Fibroblast of lung (primary cell): ENCODE measurements around the gene SLC34A1. TPM values are rescaled to one million over a fixed set of nuclear protein-coding genes. Genes with fewer than 3 reads are reported as not detected.
"Not testable (repeated sequence)": the region's sequence is repeated elsewhere in the genome, so short reads cannot be mapped to it uniquely, and the experiment has no call there.

Source experiments
- DNase-seq, 2 donors: peaks; one replicate each; pipeline versions ENCODE4 v3.0.0 to v3.0.0-alpha.2; 2010; ENCODE audit warnings: low read depth in 2 of 2
- H2AFZ ChIP-seq: 2 replicates; pipeline ENCODE4 v1.5.1; 2012; ENCODE audit warnings: low read length, control low read depth, inconsistent platforms
- H3K27ac ChIP-seq: 2 replicates; pipeline ENCODE4 v1.5.1; 2011; ENCODE audit warnings: low read length, control low read depth; ENCODE audit not compliant: insufficient read depth
- H3K27me3 ChIP-seq: 2 replicates; pipeline ENCODE4 v1.5.1; 2011; ENCODE audit warnings: mild to moderate bottlenecking, low read length; ENCODE audit not compliant: control insufficient read depth, insufficient read depth
- H3K36me3 ChIP-seq: 2 replicates; pipeline ENCODE4 v1.5.1; 2011; ENCODE audit warnings: low read length; ENCODE audit not compliant: control insufficient read depth, insufficient read depth
- H3K4me1 ChIP-seq: 2 replicates; pipeline ENCODE4 v1.5.1; 2011; ENCODE audit warnings: low read length; ENCODE audit not compliant: control insufficient read depth, insufficient read depth; ENCODE audit errors: extremely low read depth
- H3K4me2 ChIP-seq: 2 replicates; pipeline ENCODE4 v1.5.1; 2011; ENCODE audit warnings: low read length, control low read depth; ENCODE audit not compliant: insufficient read depth; ENCODE audit errors: extremely low read depth
- H3K4me3 ChIP-seq, 4 experiments: fragments of 200-600 bp in 1 of 4; sonication (generic) in 1 of 4; replicated peaks in 1 of 4; 2 replicates each; pipeline ENCODE4 v1.5.1; 2011 to 2016; ENCODE audit warnings: low read length in 4 of 4, low read depth in 3 of 4, mild to moderate bottlenecking in 3 of 4, control low read depth in 2 of 4, inconsistent platforms in 1 of 4, mixed read lengths in 1 of 4; ENCODE audit not compliant: insufficient read depth in 1 of 4; ENCODE audit errors: control extremely low read depth in 1 of 4
- H3K79me2 ChIP-seq: 2 replicates; pipeline ENCODE4 v1.5.1; 2012; ENCODE audit warnings: mild to moderate bottlenecking, low read length, inconsistent platforms; ENCODE audit not compliant: control insufficient read depth, insufficient read depth
- H3K9ac ChIP-seq: 2 replicates; pipeline ENCODE4 v1.5.1; 2011; ENCODE audit warnings: mild to moderate bottlenecking, low read length, control low read depth; ENCODE audit not compliant: insufficient read depth
- H3K9me3 ChIP-seq: 2 replicates; pipeline ENCODE4 v1.5.1; 2012; ENCODE audit warnings: low read depth, low read length; ENCODE audit not compliant: control insufficient read depth, insufficient read depth
- H4K20me1 ChIP-seq: 2 replicates; pipeline ENCODE4 v1.5.1; 2011; ENCODE audit warnings: low read length; ENCODE audit not compliant: control insufficient read depth, insufficient read depth; ENCODE audit errors: extremely low read depth
- CTCF ChIP-seq, 2 donors: IDR thresholded peaks in 1 of 2; conservative IDR thresholded peaks in 1 of 2; 1 replicate in 1 of 2; 2 replicates in 1 of 2; pipeline ENCODE4 v1.5.1; 2011 to 2012; ENCODE audit warnings: low read length in 2 of 2, control low read depth in 1 of 2, inconsistent platforms in 1 of 2, low read depth in 1 of 2, mild to moderate bottlenecking in 1 of 2
- EZH2 ChIP-seq: IDR thresholded peaks from 2 replicates; pipeline ENCODE4 v1.5.1; 2012; ENCODE audit warnings: low read length, control low read depth, mild to moderate bottlenecking; ENCODE audit errors: missing control alignments
- polyA plus RNA-seq, 2 donors: library from polyadenylated mRNA; depleted of rRNA in 1 of 2; stranded (reverse) in 1 of 2; unstranded in 1 of 2; fragments of >200 nt; gene quantifications; 2 replicates each; pipeline ENCODE4 v1.2.1, GENCODE V29; 2011 to 2012; ENCODE audit warnings: missing spikeins in 1 of 2
- total RNA-seq: library from RNA; depleted of rRNA; stranded (reverse); fragments of >200 nt; gene quantifications from 2 replicates; pipeline ENCODE4 v1.2.1, GENCODE V29; 2014

SLC34A1 gene
- total and polyA plus RNA-seq, 2 donors (not counting 1 experiment from before 2014, with no cell fraction given): not detected

DNA sequence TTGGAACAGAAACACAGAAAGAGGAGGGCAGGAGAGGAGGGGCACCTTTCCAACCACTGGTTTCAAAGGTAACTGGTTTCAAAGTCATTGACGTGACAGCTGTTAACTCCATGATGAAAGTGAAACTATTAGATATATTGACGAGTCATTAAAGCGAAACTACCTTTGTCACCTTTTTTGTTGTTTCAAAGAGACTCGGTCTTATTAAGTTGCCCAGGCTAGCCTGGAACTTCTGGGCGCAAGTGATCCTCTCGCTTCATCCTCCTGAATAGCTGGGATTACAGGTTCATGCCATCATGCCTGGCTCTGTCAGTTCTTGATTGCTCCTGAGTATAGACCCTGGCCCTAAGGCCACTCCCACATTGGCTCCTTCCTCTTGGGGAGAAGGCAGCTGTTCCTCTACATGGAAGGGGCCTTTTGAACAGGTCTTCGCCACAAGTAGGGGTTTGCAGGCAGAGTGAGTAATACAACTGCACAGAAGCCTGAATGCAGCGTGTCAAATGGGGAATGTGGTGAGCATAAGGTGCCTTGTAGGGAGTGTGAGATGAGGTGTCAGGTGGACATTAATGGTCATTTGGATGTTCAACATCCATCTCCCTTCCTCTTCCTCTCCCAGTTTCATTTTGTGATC is 28.5 kb downstream of the SLC34A1 start:
- Histone ChIP-seq H3K4me2 (no peak overlapping the region), H3K4me3 (no peak overlapping the region), H3K9ac (no peak overlapping the region), H2AFZ (no peak overlapping the region), H3K9me3 (no peaks in the 10 kb centered on the region), H3K4me1 (no peaks in the 10 kb centered on the region), H4K20me1 (no peaks in the 10 kb centered on the region), H3K36me3 (no peaks in the 10 kb centered on the region), H3K79me2 (no peaks in the 10 kb centered on the region), H3K27ac (no peak overlapping the region), H3K27me3 (peaks cover 9% of the 10 kb centered on the region)
- no peak for TF ChIP-seq CTCF (conservative IDR thresholded peaks at IDR 0.05 in 1 of 2, IDR thresholded peaks at IDR 0.05 in 1 of 2; ENCODE audit: low read depth in 1 of 2, low read length in 2 of 2)
- no peak for TF ChIP-seq EZH2
- no peak for DNase-seq

GRCh38 chr5:177414481-177414880 is 30.2 kb downstream of the SLC34A1 start:
- no peak overlapping the region for H2AFZ ChIP-seq
- peaks cover 5% of the 10 kb centered on the region for H3K27me3 ChIP-seq
- H3K27ac ChIP-seq: no peak overlapping the region
- TF ChIP-seq CTCF (conservative IDR thresholded peaks at IDR 0.05 in 1 of 2, IDR thresholded peaks at IDR 0.05 in 1 of 2; ENCODE audit: low read depth in 1 of 2, low read length in 2 of 2) (no peak), EZH2 (no peak)
- no peaks in the 10 kb centered on the region for H3K9me3 ChIP-seq
- no peak overlapping the region for H3K4me3 ChIP-seq
- H4K20me1 ChIP-seq: no peaks in the 10 kb centered on the region
- no peak overlapping the region for H3K4me2 ChIP-seq
- DNase-seq: no peak
- no peaks in the 10 kb centered on the region for H3K4me1 ChIP-seq
- H3K9ac ChIP-seq: no peak overlapping the region
- H3K36me3 ChIP-seq: no peaks in the 10 kb centered on the region
- no peaks in the 10 kb centered on the region for H3K79me2 ChIP-seq

GRCh38 chr5:177417081-177417480 is 32.8 kb downstream of the SLC34A1 start:
- not testable (repeated sequence) for H3K36me3 ChIP-seq, H3K79me2 ChIP-seq, H3K9me3 ChIP-seq, DNase-seq, H3K9ac ChIP-seq, H2AFZ ChIP-seq, H3K4me1 ChIP-seq, H3K4me3 ChIP-seq, H4K20me1 ChIP-seq, H3K27me3 ChIP-seq, H3K4me2 ChIP-seq, H3K27ac ChIP-seq
